ENCODE data around the gene SH3YL1.

Gene SH3YL1

DNA sequence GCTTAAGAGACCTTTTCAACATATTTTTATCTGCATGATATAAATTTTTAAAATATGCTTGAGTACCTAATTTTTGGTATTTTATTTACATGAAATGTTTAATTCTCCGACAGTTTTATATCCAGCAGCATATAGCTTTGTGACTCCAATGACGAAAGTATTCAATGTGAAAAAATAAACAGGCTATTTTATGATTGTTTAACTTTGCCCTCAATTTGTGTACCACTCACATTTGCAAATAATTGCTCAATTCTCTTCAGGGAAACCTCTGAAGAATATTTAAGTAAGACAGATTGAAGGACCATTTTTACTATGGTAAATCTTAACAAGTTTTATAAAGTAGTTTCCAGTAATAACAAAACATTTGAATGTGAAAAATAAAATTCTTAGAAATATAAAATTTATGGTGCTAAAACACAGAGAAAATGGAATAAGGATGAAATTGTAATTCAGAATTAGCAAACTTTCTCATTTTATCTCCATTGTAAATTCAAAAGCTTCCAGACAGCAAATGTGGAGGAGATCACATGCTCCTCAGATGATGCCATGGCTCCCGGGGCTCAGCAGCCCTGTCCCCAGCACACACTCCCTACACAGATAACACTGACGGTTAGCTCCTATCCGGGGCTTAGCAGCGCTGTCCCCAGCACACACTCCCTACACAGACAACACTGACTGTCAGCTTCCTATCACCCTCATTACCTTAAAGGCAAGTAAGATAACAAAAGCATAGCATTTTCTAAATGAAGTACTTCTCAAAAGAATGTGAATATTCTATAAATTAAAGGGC, 39.7 kb downstream of the SH3YL1 start:
- DNase-seq (ENCODE audit: low read depth in 2 of 3, low spot score in 1 of 3), result no peak

- DNase-seq (ENCODE audit: low read depth in 2 of 3, low spot score in 1 of 3), result no peak
These were observed 40.4 kb downstream of the SH3YL1 start for GRCh38 chr2:223451-223850.

GRCh38 chr2:216068-216467, 47.8 kb downstream of the SH3YL1 start:
- no peak for DNase-seq (ENCODE audit: low read depth in 2 of 3, low spot score in 1 of 3)

- DNase-seq (ENCODE audit: low read depth in 2 of 3, low spot score in 1 of 3), result no peak
These were observed 49.7 kb downstream of the SH3YL1 start for GRCh38 chr2:213932-214693.

DNA sequence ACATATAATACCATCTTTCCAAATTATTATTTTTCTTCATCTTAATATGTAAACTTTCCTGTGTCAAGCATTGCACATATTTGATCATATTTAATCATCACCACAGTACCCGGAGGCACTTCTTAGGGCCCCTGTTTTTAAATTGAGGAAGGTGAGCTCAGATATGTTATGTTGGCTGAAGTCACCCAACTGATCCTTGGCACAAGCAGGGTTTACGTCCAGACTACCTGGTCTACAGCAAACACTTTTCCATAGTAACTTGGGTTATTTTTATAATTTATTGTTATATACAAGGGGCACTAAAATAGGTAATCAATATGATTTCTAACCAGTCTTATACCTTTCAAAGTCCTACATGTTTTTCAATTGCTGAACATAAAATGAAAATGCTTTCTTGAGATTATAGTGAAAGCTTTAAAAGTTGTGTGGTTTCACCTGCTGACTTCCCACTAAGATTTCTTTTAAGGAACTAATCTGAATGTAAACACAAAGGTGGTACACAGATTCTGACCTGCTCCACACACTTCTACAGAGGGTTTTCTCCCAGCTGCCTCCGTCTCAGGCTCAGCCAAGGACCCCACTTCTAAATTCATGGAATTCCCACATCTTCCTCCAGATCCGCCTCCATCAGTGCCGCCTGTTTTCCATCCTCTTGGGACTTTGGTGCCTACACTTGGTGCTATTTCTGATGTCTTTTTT, 52.2 kb downstream of the SH3YL1 start:
- DNase-seq (ENCODE audit: low read depth in 2 of 3, low spot score in 1 of 3), result no peak

GRCh38 chr2:210660-211059, 53.2 kb downstream of the SH3YL1 start:
- DNase-seq (ENCODE audit: low read depth in 2 of 3, low spot score in 1 of 3), result no peak

- no peak for DNase-seq (ENCODE audit: low read depth in 2 of 3, low spot score in 1 of 3)
These were observed 54.4 kb downstream of the SH3YL1 start for GRCh38 chr2:209470-209869.

DNA sequence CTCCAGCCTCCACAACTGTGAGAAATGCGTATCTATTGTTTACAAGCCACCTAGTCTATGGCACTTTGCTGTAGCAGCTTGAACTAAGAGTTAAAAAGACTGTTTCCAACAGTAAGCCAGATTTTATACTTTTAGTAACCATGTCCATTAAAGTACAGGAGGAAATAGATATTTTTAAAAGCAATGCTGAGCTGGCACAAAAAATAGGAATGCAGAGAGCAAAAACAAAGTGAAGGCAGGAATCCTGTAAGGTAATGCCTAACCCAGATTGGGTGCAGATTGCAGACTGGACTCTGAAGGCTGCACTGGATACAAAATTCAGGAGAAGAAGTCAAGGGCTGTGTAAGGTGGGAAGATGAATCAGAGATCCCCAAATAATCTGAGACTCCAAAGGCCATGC, 55.5 kb downstream of the SH3YL1 start:
- DNase-seq (ENCODE audit: low read depth in 2 of 3, low spot score in 1 of 3), result no peak

DNA sequence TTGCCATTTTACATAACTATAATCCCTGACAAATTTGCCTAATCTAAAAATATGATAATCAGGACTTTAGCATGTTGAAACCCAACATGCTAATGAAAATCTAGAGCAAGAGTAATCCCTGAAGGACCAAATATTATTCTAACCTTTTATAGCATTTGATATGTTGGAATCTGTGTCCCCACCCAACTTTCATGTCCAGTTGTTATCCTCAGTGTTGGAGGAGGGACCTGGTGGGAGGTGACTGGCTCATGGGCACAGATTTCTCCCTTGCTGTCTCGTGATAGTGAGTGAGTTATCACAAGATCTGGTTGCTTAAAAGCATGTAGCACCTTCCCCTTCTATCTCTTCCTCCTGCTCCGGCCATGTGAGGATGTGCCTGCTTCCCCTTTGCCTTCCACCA, 59.8 kb downstream of the SH3YL1 start:
- no peak for DNase-seq (ENCODE audit: low read depth in 2 of 3, low spot score in 1 of 3)

- DNase-seq (ENCODE audit: low read depth in 2 of 3, low spot score in 1 of 3), result no peak
These were observed 60.4 kb downstream of the SH3YL1 start for GRCh38 chr2:203401-203800.

DNA sequence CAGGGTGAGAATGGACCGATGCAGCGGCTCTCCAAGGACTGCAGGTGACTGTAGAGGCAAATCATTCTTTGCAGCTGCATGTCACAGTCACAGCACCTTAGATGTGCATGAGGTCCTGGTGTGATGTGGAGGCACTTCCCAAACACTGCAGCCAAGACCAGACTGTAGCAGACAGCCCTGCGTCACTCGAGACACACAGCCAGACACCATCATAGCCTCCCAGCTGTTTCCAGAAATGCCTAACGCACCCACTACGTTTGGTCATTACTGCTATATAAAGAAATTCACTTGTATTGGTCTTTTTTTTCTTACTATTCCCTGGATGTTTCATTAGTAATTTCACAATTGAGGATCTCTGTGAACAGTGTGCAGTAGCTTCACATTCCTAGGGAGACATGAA, 60.9 kb downstream of the SH3YL1 start:
- no peak for DNase-seq (ENCODE audit: low read depth in 2 of 3, low spot score in 1 of 3)

- no peak for DNase-seq (ENCODE audit: low read depth in 2 of 3, low spot score in 1 of 3)
These were observed 62.0 kb downstream of the SH3YL1 start for GRCh38 chr2:201648-202433.

DNA sequence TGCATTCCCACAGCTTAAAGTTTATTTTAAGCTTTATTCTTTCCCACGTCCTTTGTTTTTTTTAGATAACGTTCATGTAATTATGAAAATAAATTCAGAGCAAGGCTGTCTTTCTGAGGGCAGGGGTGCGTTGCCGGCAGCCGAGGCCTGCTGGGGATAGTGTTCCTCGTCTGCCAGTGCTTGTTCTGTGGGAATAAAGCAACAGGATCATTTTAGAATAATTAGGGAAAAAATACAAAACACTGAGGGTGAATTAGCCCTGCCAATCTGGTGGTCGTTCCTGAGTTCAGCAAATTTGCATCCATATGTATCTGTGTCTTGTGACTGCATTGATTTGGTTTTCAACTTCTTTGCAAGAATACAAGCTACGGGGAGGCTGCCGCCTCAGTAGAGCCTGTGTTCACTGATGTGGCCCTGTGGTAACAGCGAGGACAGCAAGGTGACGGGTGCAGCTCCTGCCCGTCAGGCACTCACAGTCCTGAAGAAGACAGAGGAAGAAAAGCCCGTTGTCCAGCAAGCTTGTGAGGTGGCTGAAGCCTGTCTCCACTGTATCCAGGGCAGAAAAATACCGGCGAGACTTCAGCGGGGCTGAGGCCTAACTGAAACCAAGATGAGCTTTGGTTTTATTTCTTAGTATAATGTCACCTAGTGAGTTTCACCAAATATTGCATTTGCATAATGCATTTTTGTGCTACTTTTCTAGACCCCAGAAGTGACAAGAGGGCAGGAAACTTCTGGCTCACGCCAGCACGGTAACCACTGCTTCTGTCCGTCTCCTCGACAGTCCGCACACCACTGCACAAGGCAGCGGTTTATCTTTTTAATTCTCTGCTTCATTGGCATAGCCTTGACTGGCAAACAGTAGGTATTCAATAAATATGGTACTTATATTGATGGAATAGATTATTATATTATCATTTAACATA, 64.5 kb downstream of the SH3YL1 start:
- no peak for DNase-seq (ENCODE audit: low read depth in 2 of 3, low spot score in 1 of 3)

DNA sequence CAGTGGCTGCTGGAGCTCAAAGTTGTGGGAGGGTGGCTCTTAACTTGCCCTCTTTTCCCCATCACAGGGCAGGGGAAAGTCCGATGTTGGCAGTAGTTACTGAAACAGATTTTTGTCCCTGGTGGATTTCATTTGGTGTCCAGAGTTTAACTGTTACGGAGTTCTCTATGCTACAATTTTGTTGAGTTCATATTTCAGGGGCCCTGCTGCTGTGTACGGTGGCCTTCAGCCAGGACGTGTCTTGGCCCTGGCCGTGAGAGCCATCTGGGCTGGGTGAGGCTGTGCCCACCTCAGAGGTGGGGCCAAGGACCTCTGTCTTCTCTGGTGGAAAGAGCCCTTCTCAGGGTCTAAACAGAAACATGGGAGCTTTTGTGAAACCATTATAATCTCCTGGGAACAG, 67.4 kb downstream of the SH3YL1 start:
- no peak for DNase-seq (ENCODE audit: low read depth in 2 of 3, low spot score in 1 of 3)

DNA sequence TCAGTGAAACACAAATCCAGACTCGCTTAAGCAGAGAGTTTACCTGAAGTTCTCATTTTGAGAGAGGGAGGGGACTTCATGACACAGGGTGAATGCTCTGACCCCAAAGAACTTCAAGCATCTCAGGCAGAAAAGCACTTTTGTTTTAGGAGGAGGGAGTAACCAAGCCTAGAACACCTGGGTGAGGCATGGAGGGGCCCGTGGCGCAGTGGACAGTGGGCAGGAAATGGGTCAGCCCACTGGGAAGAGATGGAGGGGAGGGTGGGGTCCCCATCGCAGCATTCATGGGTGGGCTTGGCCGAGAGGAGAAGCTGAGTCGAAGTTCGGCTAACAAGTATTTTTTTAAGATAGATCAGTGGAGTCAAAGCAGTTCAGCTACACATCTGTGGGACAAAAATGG, 67.9 kb downstream of the SH3YL1 start:
- DNase-seq (ENCODE audit: low read depth in 2 of 3, low spot score in 1 of 3), result no peak

GRCh38 chr2:193141-193671, 70.6 kb downstream of the SH3YL1 start:
- no peak for DNase-seq (ENCODE audit: low read depth in 2 of 3, low spot score in 1 of 3)

DNA sequence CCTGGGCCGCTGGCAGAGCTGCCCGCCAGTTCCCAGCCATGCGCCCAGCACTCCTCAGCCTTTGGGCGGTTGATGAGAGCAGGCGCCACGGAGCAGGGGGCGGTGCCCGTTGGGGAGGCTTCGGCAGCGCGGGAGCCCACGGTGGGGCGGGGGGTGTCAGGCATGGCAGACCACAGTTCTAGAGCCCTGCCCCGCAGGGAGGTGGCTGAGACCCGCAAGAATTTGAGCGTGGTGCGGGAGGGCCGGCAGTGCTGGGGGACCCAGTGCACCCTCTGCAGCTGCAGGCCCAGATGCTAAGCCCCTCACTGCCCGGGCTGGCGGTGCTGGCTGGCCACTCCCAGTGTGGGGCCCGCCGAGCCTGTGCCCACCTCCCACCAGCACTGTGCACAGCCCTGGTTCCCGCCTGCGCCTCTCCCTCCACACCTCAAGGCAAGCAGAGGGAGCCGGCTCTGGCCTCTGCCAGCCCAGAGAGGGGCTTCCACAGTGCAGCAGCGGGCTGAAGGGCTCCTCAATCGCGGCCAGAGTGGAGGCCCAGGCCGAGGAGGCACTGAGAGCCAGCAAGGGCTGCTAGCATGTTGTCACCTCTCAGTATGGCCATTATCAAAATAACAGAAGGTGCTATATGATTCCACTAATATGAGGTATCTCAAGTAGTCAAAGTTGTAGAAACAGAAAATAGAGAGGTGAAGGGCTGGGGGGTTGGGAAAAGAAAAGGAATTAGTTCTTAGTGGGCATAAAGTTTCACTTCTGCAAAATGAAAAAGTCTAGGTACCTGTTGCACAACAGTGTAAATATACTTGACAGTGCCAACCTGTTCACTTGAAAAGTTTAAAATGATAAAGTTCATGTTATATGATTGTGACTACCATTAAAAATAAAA, 72.3 kb downstream of the SH3YL1 start:
- no peak for DNase-seq (ENCODE audit: low read depth in 2 of 3, low spot score in 1 of 3)

DNA sequence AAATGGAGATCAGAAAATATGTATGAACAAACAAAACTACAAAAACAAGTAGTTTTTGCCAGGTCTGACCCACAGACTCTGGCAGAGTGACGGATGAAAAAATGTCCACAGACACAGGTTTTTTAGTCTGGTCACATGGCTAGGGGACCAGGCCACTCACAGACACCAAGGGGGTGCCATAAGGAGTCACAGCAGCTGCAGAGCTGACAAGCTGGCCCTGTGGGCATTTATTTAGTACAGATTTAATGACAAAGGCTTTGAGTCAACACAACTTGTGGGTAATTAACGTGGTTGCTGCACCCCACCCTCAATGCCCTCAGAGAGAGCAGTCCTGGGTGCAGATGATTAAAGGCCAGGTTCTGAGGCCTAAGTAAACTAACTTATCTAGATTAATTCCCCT, 76.0 kb downstream of the SH3YL1 start:
- DNase-seq (ENCODE audit: low read depth in 2 of 3, low spot score in 1 of 3), result no peak

- DNase-seq (ENCODE audit: low read depth in 2 of 3, low spot score in 1 of 3), result no peak
These were observed 78.6 kb downstream of the SH3YL1 start for GRCh38 chr2:185221-185620.

All from stimulated activated CD4-positive, alpha-beta T cell treated with anti-CD3 and anti-CD28 coated beads, Interleukin-12 subunit alpha, Interleukin-12 subunit beta, amount 100 ng/mL, for 48 hours (primary cell).